GM23338 (cell line): ENCODE measurements around the gene ANTXR1. TPM values are rescaled to one million over a fixed set of nuclear protein-coding genes. Genes with fewer than 3 reads are reported as not detected.

ENCODE experiments used
- ATAC-seq: fragments of 200-7000 bp; cut with Tn5 transposase; 3 replicates; pipeline ENCODE4 v1.9.1; 2020
- DNase-seq: peaks from one replicate; pipeline ENCODE4 v3.0.0-alpha.2; 2015; ENCODE audit warnings: low spot score
- H2AFZ ChIP-seq: fragments of 200-600 bp; sonication (generic); 2 replicates; pipeline ENCODE4 v1.8.0; 2016; ENCODE audit warnings: antibody characterized with exemption, mild to moderate bottlenecking, moderate library complexity
- H3F3A ChIP-seq: fragments of 200-600 bp; sonication (generic); replicated peaks from 2 replicates; pipeline ENCODE4 v1.8.0; 2017; ENCODE audit warnings: antibody characterized with exemption, mixed run types, low read depth
- H3K27ac ChIP-seq: fragments of 200-600 bp; sonication (generic); 2 replicates; pipeline ENCODE4 v1.6.1; 2016; ENCODE audit warnings: low read depth
- H3K27me3 ChIP-seq: fragments of 200-600 bp; sonication (generic); 2 replicates; pipeline ENCODE4 v1.8.0; 2016; ENCODE audit warnings: mild to moderate bottlenecking, mixed run types, moderate library complexity; ENCODE audit not compliant: insufficient read depth
- H3K36me3 ChIP-seq: fragments of 200-600 bp; sonication (generic); 2 replicates; pipeline ENCODE4 v1.8.0; 2016; ENCODE audit warnings: mild to moderate bottlenecking; ENCODE audit not compliant: insufficient read depth
- H3K4me1 ChIP-seq: fragments of 200-600 bp; sonication (generic); 2 replicates; pipeline ENCODE4 v1.8.0; 2016; ENCODE audit warnings: mild to moderate bottlenecking, moderate library complexity; ENCODE audit not compliant: insufficient read depth
- H3K4me2 ChIP-seq: fragments of 200-600 bp; sonication (generic); 2 replicates; pipeline ENCODE4 v1.7.1; 2017; ENCODE audit warnings: mixed run types
- H3K4me3 ChIP-seq: fragments of 200-600 bp; sonication (generic); 2 replicates; pipeline ENCODE4 v1.6.1; 2016; ENCODE audit warnings: mixed run types
- H3K79me2 ChIP-seq: fragments of 200-600 bp; sonication (generic); replicated peaks from 2 replicates; pipeline ENCODE4 v1.8.0; 2017; ENCODE audit warnings: mild to moderate bottlenecking; ENCODE audit not compliant: insufficient read depth
- H3K9me2 ChIP-seq: fragments of 200-600 bp; sonication (generic); 2 replicates; pipeline ENCODE4 v1.8.0; 2017; ENCODE audit not compliant: insufficient read depth
- H4K20me1 ChIP-seq: fragments of 200-600 bp; sonication (generic); replicated peaks from 2 replicates; pipeline ENCODE4 v1.8.0; 2017; ENCODE audit warnings: mild to moderate bottlenecking; ENCODE audit not compliant: insufficient read depth
- H3K27ac Mint-ChIP-seq: 2 replicates; pipeline ENCODE4 v1.8.0; 2020; ENCODE audit warnings: inconsistent platforms, mild to moderate bottlenecking, moderate library complexity, mixed read lengths
- H3K27me3 Mint-ChIP-seq: 3 replicates; pipeline ENCODE4 v1.8.0; 2022; ENCODE audit warnings: low read depth, mild to moderate bottlenecking, moderate library complexity, mixed read lengths, inconsistent platforms; ENCODE audit not compliant: insufficient read depth, poor library complexity
- H3K36me3 Mint-ChIP-seq: 3 replicates; pipeline ENCODE4 v1.8.0; 2021; ENCODE audit warnings: low read depth, mild to moderate bottlenecking, inconsistent platforms, moderate library complexity, mixed read lengths
- H3K4me1 Mint-ChIP-seq: 3 replicates; pipeline ENCODE4 v1.8.0; 2020; ENCODE audit warnings: mild to moderate bottlenecking, inconsistent platforms, mixed read lengths
- H3K4me3 Mint-ChIP-seq: 3 replicates; pipeline ENCODE4 v1.8.0; 2021; ENCODE audit warnings: moderate library complexity, mild to moderate bottlenecking, inconsistent platforms, mixed read lengths
- H3K9me3 Mint-ChIP-seq: 3 replicates; pipeline ENCODE4 v1.8.0; 2020; ENCODE audit warnings: moderate library complexity, mild to moderate bottlenecking, inconsistent platforms, mixed read lengths
- CREB1 ChIP-seq: fragments of 250-450 bp; sonication (Bioruptor Pico); IDR thresholded peaks from 2 replicates; pipeline ENCODE4 v1.5.0; 2020; ENCODE audit warnings: low read depth, mild to moderate bottlenecking, moderate library complexity
- EZH2 ChIP-seq: fragments of 200-600 bp; sonication (generic); IDR thresholded peaks from one replicate; pipeline ENCODE4 v1.8.0; 2017; ENCODE audit warnings: antibody characterized with exemption, mild to moderate bottlenecking, low read depth; ENCODE audit not compliant: unreplicated experiment
- EZH2phosphoT487 ChIP-seq: fragments of 200-600 bp; sonication (generic); IDR thresholded peaks from one replicate; pipeline ENCODE4 v1.8.1; 2018; ENCODE audit warnings: antibody characterized with exemption; ENCODE audit not compliant: unreplicated experiment
- JUNB ChIP-seq: IDR thresholded peaks from one replicate; pipeline ENCODE4 v1.6.1; 2016; ENCODE audit warnings: antibody characterized with exemption; ENCODE audit not compliant: unreplicated experiment
- NANOG ChIP-seq: IDR thresholded peaks from 2 replicates; pipeline ENCODE4 v1.6.1; 2016; ENCODE audit warnings: antibody characterized with exemption, borderline replicate concordance
- POLR2AphosphoS5 ChIP-seq: IDR thresholded peaks from 2 replicates; pipeline ENCODE4 v1.6.1; 2016; ENCODE audit warnings: antibody characterized with exemption, low read depth
- STAT1 ChIP-seq: IDR thresholded peaks from one replicate; pipeline ENCODE4 v1.6.1; 2016; ENCODE audit warnings: antibody characterized with exemption; ENCODE audit not compliant: unreplicated experiment
- ZNF114 ChIP-seq: fragments of 250-450 bp; sonication (Bioruptor Pico); IDR thresholded peaks from 2 replicates; pipeline ENCODE4 v1.5.0; 2020; ENCODE audit warnings: mild to moderate bottlenecking, moderate library complexity
- ZNF331 ChIP-seq: fragments of 250-450 bp; sonication (Bioruptor Pico); IDR thresholded peaks from 2 replicates; pipeline ENCODE4 v1.5.0; 2020; ENCODE audit warnings: low read depth, mild to moderate bottlenecking, moderate library complexity
- polyA plus RNA-seq: library from polyadenylated mRNA; unstranded; fragments of >200 nt; fragmentation: Nextera tagmentation; extraction: Ambion mirVana; gene quantifications from 2 replicates; pipeline ENCODE4 v1.2.1, GENCODE V29; 2016
- total RNA-seq: library from RNA; depleted of rRNA; stranded (reverse); fragments of >200 nt; shearing (Covaris generic); gene quantifications from 2 replicates; pipeline ENCODE4 v1.2.3, GENCODE V29; 2014
- TF ChIP-seq, protein P1 (sequence below): IDR thresholded peaks from 2 replicates; pipeline ENCODE4 v1.6.1; 2016; ENCODE audit warnings: antibody characterized with exemption
- TF ChIP-seq, protein P2 (sequence below), 2 experiments: fragments of 200-600 bp in 1 of 2; sonication (generic) in 1 of 2; conservative IDR thresholded peaks; 2 replicates each; pipeline versions ENCODE4 v1.5.1 to v1.6.1; 2016 to 2017; ENCODE audit warnings: antibody characterized with exemption in 2 of 2, low read depth in 2 of 2, mild to moderate bottlenecking in 2 of 2, moderate library complexity in 1 of 2
- TF ChIP-seq, protein P3 (sequence below): IDR thresholded peaks from one replicate; pipeline ENCODE4 v1.6.1; 2018; ENCODE audit warnings: antibody characterized with exemption; ENCODE audit not compliant: unreplicated experiment
- TF ChIP-seq, protein P4 (sequence below): fragments of 250-450 bp; sonication (Bioruptor Pico); IDR thresholded peaks from 2 replicates; pipeline ENCODE4 v1.5.0; 2020; ENCODE audit warnings: mild to moderate bottlenecking, moderate library complexity

ANTXR1 gene
- total and polyA plus RNA-seq, 2 experiments from 2014 or later = 16.1 to 23.1 TPM

DNA sequence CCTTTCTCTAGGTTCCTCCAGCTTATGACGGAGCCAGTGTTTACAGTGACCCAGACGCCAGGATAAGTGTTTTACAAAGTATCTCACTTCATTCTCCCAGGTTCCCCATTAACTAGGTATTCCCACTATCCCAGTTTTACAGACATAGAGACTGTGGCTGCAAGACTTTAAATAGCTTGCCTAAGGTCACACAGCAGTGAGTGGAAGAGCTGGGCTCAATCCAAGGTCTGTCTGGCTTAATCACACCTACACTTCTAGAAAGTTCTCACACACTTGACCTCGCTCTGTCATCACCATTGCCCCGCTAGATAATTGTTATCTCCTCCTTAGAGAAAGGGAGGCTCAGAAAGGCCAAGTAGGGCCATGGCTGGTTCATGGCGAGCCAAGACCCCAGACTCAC, 110.2 kb downstream of the ANTXR1 start:
- peaks cover 6% of the 10 kb centered on the region for H3K36me3 Mint-ChIP-seq

More for the DNA sequence above, 110.2 kb downstream of the ANTXR1 start:
- Histone ChIP-seq H3K9me2 (no peaks in the 10 kb centered on the region), H3K27me3 (no peaks in the 10 kb centered on the region), H4K20me1 (no peaks in the 10 kb centered on the region), H3K27ac (no peak overlapping the region), H3K4me3 (no peak overlapping the region), H3K4me2 (no peak overlapping the region), H3F3A (no peaks in the 10 kb centered on the region), H3K79me2 (no peaks in the 10 kb centered on the region), H2AFZ (no peak overlapping the region), H3K36me3 (no peaks in the 10 kb centered on the region; the same call in 1 of the 2 replicates), H3K4me1 (peaks cover 11% of the 10 kb centered on the region; the same call in 1 of the 2 replicates)
- ATAC-seq (no peak), DNase-seq (no peak)
- Mint-ChIP-seq H3K9me3 (no peaks in the 10 kb centered on the region), H3K4me3 (no peak overlapping the region), H3K4me1 (peaks cover 13% of the 10 kb centered on the region; the same call in 2 of the 3 replicates), H3K27me3 (no peaks in the 10 kb centered on the region), H3K27ac (peak overlapping the region; percentile 15; the same call in 1 of the 2 replicates)
- TF ChIP-seq, protein P1, sequence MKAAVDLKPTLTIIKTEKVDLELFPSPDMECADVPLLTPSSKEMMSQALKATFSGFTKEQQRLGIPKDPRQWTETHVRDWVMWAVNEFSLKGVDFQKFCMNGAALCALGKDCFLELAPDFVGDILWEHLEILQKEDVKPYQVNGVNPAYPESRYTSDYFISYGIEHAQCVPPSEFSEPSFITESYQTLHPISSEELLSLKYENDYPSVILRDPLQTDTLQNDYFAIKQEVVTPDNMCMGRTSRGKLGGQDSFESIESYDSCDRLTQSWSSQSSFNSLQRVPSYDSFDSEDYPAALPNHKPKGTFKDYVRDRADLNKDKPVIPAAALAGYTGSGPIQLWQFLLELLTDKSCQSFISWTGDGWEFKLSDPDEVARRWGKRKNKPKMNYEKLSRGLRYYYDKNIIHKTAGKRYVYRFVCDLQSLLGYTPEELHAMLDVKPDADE = no peak
- TF ChIP-seq, protein P2, sequence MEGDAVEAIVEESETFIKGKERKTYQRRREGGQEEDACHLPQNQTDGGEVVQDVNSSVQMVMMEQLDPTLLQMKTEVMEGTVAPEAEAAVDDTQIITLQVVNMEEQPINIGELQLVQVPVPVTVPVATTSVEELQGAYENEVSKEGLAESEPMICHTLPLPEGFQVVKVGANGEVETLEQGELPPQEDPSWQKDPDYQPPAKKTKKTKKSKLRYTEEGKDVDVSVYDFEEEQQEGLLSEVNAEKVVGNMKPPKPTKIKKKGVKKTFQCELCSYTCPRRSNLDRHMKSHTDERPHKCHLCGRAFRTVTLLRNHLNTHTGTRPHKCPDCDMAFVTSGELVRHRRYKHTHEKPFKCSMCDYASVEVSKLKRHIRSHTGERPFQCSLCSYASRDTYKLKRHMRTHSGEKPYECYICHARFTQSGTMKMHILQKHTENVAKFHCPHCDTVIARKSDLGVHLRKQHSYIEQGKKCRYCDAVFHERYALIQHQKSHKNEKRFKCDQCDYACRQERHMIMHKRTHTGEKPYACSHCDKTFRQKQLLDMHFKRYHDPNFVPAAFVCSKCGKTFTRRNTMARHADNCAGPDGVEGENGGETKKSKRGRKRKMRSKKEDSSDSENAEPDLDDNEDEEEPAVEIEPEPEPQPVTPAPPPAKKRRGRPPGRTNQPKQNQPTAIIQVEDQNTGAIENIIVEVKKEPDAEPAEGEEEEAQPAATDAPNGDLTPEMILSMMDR (conservative IDR thresholded peaks at IDR 0.05; ENCODE audit: low read depth in 2 of 2) = no peak
- TF ChIP-seq ZNF331 (CRISPR knock-in tag) = no peak
- no peak for TF ChIP-seq EZH2phosphoT487
- TF ChIP-seq, protein P3, sequence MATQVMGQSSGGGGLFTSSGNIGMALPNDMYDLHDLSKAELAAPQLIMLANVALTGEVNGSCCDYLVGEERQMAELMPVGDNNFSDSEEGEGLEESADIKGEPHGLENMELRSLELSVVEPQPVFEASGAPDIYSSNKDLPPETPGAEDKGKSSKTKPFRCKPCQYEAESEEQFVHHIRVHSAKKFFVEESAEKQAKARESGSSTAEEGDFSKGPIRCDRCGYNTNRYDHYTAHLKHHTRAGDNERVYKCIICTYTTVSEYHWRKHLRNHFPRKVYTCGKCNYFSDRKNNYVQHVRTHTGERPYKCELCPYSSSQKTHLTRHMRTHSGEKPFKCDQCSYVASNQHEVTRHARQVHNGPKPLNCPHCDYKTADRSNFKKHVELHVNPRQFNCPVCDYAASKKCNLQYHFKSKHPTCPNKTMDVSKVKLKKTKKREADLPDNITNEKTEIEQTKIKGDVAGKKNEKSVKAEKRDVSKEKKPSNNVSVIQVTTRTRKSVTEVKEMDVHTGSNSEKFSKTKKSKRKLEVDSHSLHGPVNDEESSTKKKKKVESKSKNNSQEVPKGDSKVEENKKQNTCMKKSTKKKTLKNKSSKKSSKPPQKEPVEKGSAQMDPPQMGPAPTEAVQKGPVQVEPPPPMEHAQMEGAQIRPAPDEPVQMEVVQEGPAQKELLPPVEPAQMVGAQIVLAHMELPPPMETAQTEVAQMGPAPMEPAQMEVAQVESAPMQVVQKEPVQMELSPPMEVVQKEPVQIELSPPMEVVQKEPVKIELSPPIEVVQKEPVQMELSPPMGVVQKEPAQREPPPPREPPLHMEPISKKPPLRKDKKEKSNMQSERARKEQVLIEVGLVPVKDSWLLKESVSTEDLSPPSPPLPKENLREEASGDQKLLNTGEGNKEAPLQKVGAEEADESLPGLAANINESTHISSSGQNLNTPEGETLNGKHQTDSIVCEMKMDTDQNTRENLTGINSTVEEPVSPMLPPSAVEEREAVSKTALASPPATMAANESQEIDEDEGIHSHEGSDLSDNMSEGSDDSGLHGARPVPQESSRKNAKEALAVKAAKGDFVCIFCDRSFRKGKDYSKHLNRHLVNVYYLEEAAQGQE = no peak
- no peak for TF ChIP-seq STAT1
- no peak for TF ChIP-seq JUNB
- TF ChIP-seq CREB1 = no peak
- no peak for TF ChIP-seq ZNF114 (CRISPR knock-in tag)
- TF ChIP-seq, protein P4, sequence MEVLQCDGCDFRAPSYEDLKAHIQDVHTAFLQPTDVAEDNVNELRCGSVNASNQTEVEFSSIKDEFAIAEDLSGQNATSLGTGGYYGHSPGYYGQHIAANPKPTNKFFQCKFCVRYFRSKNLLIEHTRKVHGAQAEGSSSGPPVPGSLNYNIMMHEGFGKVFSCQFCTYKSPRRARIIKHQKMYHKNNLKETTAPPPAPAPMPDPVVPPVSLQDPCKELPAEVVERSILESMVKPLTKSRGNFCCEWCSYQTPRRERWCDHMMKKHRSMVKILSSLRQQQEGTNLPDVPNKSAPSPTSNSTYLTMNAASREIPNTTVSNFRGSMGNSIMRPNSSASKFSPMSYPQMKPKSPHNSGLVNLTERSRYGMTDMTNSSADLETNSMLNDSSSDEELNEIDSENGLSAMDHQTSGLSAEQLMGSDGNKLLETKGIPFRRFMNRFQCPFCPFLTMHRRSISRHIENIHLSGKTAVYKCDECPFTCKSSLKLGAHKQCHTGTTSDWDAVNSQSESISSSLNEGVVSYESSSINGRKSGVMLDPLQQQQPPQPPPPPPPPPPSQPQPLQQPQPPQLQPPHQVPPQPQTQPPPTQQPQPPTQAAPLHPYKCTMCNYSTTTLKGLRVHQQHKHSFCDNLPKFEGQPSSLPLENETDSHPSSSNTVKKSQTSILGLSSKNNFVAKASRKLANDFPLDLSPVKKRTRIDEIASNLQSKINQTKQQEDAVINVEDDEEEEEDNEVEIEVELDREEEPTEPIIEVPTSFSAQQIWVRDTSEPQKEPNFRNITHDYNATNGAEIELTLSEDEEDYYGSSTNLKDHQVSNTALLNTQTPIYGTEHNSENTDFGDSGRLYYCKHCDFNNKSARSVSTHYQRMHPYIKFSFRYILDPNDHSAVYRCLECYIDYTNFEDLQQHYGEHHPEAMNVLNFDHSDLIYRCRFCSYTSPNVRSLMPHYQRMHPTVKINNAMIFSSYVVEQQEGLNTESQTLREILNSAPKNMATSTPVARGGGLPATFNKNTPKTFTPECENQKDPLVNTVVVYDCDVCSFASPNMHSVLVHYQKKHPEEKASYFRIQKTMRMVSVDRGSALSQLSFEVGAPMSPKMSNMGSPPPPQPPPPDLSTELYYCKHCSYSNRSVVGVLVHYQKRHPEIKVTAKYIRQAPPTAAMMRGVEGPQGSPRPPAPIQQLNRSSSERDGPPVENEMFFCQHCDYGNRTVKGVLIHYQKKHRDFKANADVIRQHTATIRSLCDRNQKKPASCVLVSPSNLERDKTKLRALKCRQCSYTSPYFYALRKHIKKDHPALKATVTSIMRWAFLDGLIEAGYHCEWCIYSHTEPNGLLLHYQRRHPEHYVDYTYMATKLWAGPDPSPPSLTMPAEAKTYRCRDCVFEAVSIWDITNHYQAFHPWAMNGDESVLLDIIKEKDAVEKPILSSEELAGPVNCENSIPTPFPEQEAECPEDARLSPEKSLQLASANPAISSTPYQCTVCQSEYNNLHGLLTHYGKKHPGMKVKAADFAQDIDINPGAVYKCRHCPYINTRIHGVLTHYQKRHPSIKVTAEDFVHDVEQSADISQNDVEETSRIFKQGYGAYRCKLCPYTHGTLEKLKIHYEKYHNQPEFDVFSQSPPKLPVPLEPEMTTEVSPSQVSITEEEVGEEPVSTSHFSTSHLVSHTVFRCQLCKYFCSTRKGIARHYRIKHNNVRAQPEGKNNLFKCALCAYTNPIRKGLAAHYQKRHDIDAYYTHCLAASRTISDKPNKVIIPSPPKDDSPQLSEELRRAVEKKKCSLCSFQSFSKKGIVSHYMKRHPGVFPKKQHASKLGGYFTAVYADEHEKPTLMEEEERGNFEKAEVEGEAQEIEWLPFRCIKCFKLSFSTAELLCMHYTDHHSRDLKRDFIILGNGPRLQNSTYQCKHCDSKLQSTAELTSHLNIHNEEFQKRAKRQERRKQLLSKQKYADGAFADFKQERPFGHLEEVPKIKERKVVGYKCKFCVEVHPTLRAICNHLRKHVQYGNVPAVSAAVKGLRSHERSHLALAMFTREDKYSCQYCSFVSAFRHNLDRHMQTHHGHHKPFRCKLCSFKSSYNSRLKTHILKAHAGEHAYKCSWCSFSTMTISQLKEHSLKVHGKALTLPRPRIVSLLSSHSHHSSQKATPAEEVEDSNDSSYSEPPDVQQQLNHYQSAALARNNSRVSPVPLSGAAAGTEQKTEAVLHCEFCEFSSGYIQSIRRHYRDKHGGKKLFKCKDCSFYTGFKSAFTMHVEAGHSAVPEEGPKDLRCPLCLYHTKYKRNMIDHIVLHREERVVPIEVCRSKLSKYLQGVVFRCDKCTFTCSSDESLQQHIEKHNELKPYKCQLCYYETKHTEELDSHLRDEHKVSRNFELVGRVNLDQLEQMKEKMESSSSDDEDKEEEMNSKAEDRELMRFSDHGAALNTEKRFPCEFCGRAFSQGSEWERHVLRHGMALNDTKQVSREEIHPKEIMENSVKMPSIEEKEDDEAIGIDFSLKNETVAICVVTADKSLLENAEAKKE (CRISPR knock-in tag) = no peak
- no peak for TF ChIP-seq NANOG
- no peak for TF ChIP-seq POLR2AphosphoS5
- TF ChIP-seq EZH2 = no peak
